ENCODE results near the gene SOX5.
A peak's percentile ranks its signal among the peaks of the same experiment; 100 is the strongest.
"Not testable (repeated sequence)": the region's sequence is repeated elsewhere in the genome, so short reads cannot be mapped to it uniquely, and the experiment has no call there.

SOX5 gene

GRCh38 chr12:23540572-23540971 lies 408.9 kb downstream of the SOX5 start:
- no peak overlapping the region for H3K4me3 ChIP-seq
- no peak overlapping the region for H3K4me2 ChIP-seq
- no peaks in the 10 kb centered on the region for H4K20me1 ChIP-seq
- H3K9ac ChIP-seq = no peak overlapping the region
- H3K4me1 ChIP-seq = peaks cover 5 to 17% (median 11%) of the 10 kb centered on the region in 10 experiments; a peak in 15 of 20 replicates
- no peaks in the 10 kb centered on the region for H3K27me3 ChIP-seq
- no peaks in the 10 kb centered on the region for H3K9me3 ChIP-seq (replicated peaks in 1 of 11)
- H3K36me3 ChIP-seq = no peaks in the 10 kb centered on the region
- TF ChIP-seq Cebpa-rat (IDR thresholded peaks at IDR 0.05) = no peak
- H3K27ac ChIP-seq = no peak overlapping the region

DNA sequence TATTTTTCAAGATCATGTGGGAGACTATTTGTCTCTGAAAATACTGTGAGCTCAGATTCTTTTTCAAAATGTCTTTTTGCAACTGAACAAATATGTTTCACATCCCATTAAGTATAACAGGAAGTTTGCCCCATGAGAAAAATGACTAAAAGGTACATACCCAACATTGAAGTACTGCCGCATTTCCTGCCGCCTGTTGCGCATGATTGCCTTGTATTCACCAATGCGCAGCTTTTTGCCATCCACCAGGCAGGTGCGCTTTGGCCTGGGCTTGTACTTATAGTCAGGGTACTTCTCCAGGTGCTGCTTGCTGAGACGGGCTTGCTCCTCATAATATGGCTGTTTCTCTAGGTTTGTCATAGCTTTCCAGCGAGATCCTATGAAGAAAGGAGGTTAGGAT lies 413.2 kb downstream of the SOX5 start:
- no peaks in the 10 kb centered on the region for H3K36me3 ChIP-seq
- H3K9me3 ChIP-seq (replicated peaks in 1 of 11) = peaks cover 0 to 5% (median 0%) of the 10 kb centered on the region in 11 experiments; a peak in 1 of 22 replicates
- H3K4me2 ChIP-seq = peak overlapping the region; percentile 6 to 69 (median 39); a peak in 17 of 22 replicates
- no peak overlapping the region for H3K4me3 ChIP-seq
- no peaks in the 10 kb centered on the region for H3K27me3 ChIP-seq
- no peak for TF ChIP-seq Cebpa-rat (IDR thresholded peaks at IDR 0.05)
- no peak overlapping the region for H3K27ac ChIP-seq
- no peaks in the 10 kb centered on the region for H4K20me1 ChIP-seq
- H3K9ac ChIP-seq = no peak overlapping the region
- peaks cover 5 to 50% (median 28%) of the 10 kb centered on the region in 10 experiments; a peak in 17 of 20 replicates for H3K4me1 ChIP-seq

DNA sequence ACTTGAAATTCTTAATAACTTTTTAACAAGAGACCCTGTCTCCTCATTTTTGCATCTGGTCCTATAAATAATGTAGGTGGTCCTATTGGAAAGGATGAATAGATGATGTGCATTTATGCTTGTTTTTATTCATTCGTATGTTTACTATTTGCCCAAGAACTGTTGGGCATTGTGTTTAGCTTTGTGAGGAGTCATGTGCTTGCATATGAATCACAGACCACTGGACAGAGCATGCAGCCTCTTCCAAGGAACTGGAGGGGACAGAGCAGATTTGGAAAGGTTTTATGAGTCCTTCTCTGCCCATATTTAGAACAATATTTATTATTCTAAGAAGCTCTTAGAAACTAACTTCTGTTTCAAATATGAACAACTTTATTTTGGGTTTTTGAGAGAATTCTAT lies 414.0 kb downstream of the SOX5 start:
- no peaks in the 10 kb centered on the region for H4K20me1 ChIP-seq
- no peak overlapping the region for H3K27ac ChIP-seq
- H3K9me3 ChIP-seq (replicated peaks in 1 of 11) = peaks cover 0 to 5% (median 0%) of the 10 kb centered on the region in 11 experiments; a peak in 1 of 22 replicates
- H3K27me3 ChIP-seq = no peaks in the 10 kb centered on the region
- H3K36me3 ChIP-seq = no peaks in the 10 kb centered on the region
- H3K9ac ChIP-seq = no peak overlapping the region
- peaks cover 5 to 56% (median 29%) of the 10 kb centered on the region in 10 experiments; a peak in 17 of 20 replicates for H3K4me1 ChIP-seq
- H3K4me3 ChIP-seq = no peak overlapping the region
- peak overlapping the region in 6 of 11 experiments; percentile 34 to 69 (median 54); a peak in 11 of 22 replicates for H3K4me2 ChIP-seq
- TF ChIP-seq Cebpa-rat (IDR thresholded peaks at IDR 0.05) = no peak

DNA sequence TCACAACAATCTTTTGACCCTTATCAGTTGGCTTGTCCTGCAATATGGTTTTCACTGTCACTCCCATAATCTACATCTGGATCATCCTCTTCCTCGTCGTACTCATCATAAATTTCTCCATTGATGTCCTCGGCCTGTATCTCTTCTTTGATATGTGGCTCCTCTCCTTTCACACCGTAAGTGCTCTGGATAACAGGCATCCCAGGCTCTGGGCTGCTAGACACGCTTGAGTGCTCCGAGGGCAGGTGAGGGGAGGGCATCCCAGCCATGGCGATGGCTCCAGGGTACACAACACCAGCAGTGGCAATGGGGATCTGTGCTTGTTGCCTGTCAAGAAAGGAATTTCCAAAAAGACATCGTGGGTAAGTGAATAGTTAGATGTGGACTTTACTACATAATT lies 415.3 kb downstream of the SOX5 start:
- H3K9me3 ChIP-seq (replicated peaks in 1 of 11) = peaks cover 0 to 5% (median 0%) of the 10 kb centered on the region in 11 experiments; a peak in 1 of 22 replicates
- H3K9ac ChIP-seq = no peak overlapping the region
- no peaks in the 10 kb centered on the region for H4K20me1 ChIP-seq
- H3K36me3 ChIP-seq = no peaks in the 10 kb centered on the region
- H3K4me1 ChIP-seq = peaks cover 5 to 53% (median 29%) of the 10 kb centered on the region in 10 experiments; a peak in 17 of 20 replicates
- H3K27me3 ChIP-seq = no peaks in the 10 kb centered on the region
- no peak overlapping the region for H3K4me3 ChIP-seq
- H3K4me2 ChIP-seq = peak overlapping the region in 2 of 11 experiments; percentile 47 to 65; a peak in 1 of 22 replicates
- TF ChIP-seq Cebpa-rat (IDR thresholded peaks at IDR 0.05) = no peak
- no peak overlapping the region for H3K27ac ChIP-seq

DNA sequence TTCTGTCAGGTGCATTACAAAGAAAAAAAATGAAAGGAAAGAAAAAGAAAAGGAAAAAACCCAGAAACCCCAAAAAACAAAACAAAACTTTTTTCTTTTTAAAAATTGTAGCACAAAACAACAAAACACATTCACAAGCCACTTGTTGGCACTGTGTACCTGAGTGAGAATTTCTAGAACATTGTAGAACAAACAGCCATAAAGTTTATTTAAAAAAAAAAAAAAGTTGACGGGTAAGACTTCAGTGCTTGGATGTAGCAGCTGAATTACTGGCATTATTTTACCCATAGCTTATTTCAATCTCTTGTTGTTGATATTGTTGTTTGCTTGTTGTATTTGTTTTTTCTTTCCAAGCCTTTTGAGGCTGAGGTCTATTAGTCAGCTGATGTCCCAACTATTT lies 415.8 kb downstream of the SOX5 start:
- no peak overlapping the region for H3K4me3 ChIP-seq
- H3K36me3 ChIP-seq = no peaks in the 10 kb centered on the region
- H3K4me2 ChIP-seq = peak overlapping the region in 6 of 11 experiments; percentile 47 to 65 (median 60); a peak in 8 of 22 replicates
- no peak overlapping the region for H3K9ac ChIP-seq
- no peaks in the 10 kb centered on the region for H4K20me1 ChIP-seq
- peaks cover 5 to 53% (median 29%) of the 10 kb centered on the region in 10 experiments; a peak in 17 of 20 replicates for H3K4me1 ChIP-seq
- H3K27ac ChIP-seq = no peak overlapping the region
- no peaks in the 10 kb centered on the region for H3K27me3 ChIP-seq
- no peak for TF ChIP-seq Cebpa-rat (IDR thresholded peaks at IDR 0.05)
- H3K9me3 ChIP-seq (replicated peaks in 1 of 11) = peaks cover 0 to 5% (median 0%) of the 10 kb centered on the region in 11 experiments; a peak in 1 of 22 replicates

DNA sequence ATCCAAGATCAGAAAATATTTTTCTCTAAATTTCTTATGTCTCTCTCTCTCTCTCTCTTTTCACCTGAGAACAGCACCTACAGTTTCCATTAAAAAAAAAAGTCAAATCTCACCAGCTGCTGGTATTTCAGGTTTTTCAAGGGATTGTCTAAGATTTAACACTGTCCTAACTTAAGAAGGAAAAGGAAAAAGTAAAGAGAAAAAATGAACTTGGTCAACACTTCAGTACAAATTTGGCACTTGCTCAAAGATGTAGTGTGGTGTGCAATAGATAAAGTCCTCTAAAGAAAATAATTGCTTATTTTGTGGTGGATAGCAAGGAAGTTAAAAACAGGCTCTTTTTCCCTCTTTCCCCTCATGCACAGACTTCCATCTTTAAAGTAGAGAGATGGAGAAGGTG lies 416.2 kb downstream of the SOX5 start:
- no peaks in the 10 kb centered on the region for H4K20me1 ChIP-seq
- no peak overlapping the region for H3K9ac ChIP-seq
- H3K4me2 ChIP-seq = peak overlapping the region in 9 of 11 experiments; percentile 2 to 65 (median 56); a peak in 14 of 22 replicates
- H3K4me3 ChIP-seq = no peak overlapping the region
- H3K27me3 ChIP-seq = no peaks in the 10 kb centered on the region
- H3K36me3 ChIP-seq = no peaks in the 10 kb centered on the region
- no peak overlapping the region for H3K27ac ChIP-seq
- H3K9me3 ChIP-seq (replicated peaks in 1 of 11) = peaks cover 0 to 5% (median 0%) of the 10 kb centered on the region in 11 experiments; a peak in 1 of 22 replicates
- TF ChIP-seq Cebpa-rat (IDR thresholded peaks at IDR 0.05) = no peak
- peaks cover 5 to 53% (median 29%) of the 10 kb centered on the region in 10 experiments; a peak in 17 of 20 replicates for H3K4me1 ChIP-seq

GRCh38 chr12:23528316-23528715 lies 421.2 kb downstream of the SOX5 start:
- no peak for TF ChIP-seq Cebpa-rat (IDR thresholded peaks at IDR 0.05)
- Histone ChIP-seq H3K9me3 (replicated peaks in 1 of 11) (peaks cover 0 to 6% (median 2%) of the 10 kb centered on the region in 11 experiments; a peak in 7 of 22 replicates), H3K27me3 (no peaks in the 10 kb centered on the region), H3K9ac (no peak overlapping the region), H3K4me2 (no peak overlapping the region), H3K36me3 (no peaks in the 10 kb centered on the region), H3K4me1 (peaks cover 0 to 23% (median 12%) of the 10 kb centered on the region in 10 experiments; a peak in 15 of 20 replicates), H4K20me1 (no peaks in the 10 kb centered on the region), H3K4me3 (no peak overlapping the region), H3K27ac (no peak overlapping the region)

GRCh38 chr12:23525450-23526072 lies 423.9 kb downstream of the SOX5 start:
- Histone ChIP-seq H3K9me3 (replicated peaks in 1 of 11) (peaks cover 0 to 6% (median 4%) of the 10 kb centered on the region in 11 experiments; a peak in 7 of 22 replicates), H4K20me1 (no peaks in the 10 kb centered on the region), H3K4me3 (no peak overlapping the region), H3K9ac (no peak overlapping the region), H3K36me3 (no peaks in the 10 kb centered on the region), H3K27me3 (no peaks in the 10 kb centered on the region), H3K4me2 (no peak overlapping the region), H3K27ac (no peak overlapping the region), H3K4me1 (peaks cover 0 to 1% (median 0%) of the 10 kb centered on the region in 10 experiments; a peak in 2 of 20 replicates)
- TF ChIP-seq Cebpa-rat (IDR thresholded peaks at IDR 0.05) = no peak

DNA sequence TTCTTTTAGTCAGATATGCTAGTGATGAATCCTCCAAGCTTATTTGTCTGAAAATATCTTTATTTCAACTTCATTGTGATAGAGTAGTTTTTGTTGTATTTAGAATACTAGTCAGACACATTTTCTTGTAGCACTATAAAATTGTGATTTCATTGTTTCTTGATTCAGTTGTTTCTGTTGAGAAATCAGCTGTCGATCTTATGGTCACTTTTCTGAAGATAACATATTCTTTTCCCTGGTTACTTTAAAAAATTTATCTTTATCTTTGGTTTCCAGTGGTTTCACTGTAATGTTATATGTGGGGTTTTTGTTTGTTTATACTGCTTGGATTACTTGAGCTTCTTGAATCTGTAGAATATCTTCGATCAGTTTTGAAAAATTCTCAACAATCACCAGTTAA lies 426.1 kb downstream of the SOX5 start:
- no peaks in the 10 kb centered on the region for H3K27me3 ChIP-seq
- no peaks in the 10 kb centered on the region for H3K36me3 ChIP-seq
- no peaks in the 10 kb centered on the region for H3K4me1 ChIP-seq
- no peak overlapping the region for H3K4me2 ChIP-seq
- H3K4me3 ChIP-seq = no peak overlapping the region
- H3K9ac ChIP-seq = no peak overlapping the region
- H4K20me1 ChIP-seq = no peaks in the 10 kb centered on the region
- no peak overlapping the region for H3K27ac ChIP-seq
- peaks cover 0 to 6% (median 4%) of the 10 kb centered on the region in 11 experiments; a peak in 7 of 22 replicates for H3K9me3 ChIP-seq (replicated peaks in 1 of 11)
- TF ChIP-seq Cebpa-rat (IDR thresholded peaks at IDR 0.05) = no peak

GRCh38 chr12:23519444-23519843 lies 430.0 kb downstream of the SOX5 start:
- H3K27me3 ChIP-seq; H3K9ac ChIP-seq; H4K20me1 ChIP-seq; H3K36me3 ChIP-seq; H3K9me3 ChIP-seq (replicated peaks in 1 of 11); H3K27ac ChIP-seq; H3K4me3 ChIP-seq; H3K4me2 ChIP-seq; H3K4me1 ChIP-seq: not testable (repeated sequence)

DNA sequence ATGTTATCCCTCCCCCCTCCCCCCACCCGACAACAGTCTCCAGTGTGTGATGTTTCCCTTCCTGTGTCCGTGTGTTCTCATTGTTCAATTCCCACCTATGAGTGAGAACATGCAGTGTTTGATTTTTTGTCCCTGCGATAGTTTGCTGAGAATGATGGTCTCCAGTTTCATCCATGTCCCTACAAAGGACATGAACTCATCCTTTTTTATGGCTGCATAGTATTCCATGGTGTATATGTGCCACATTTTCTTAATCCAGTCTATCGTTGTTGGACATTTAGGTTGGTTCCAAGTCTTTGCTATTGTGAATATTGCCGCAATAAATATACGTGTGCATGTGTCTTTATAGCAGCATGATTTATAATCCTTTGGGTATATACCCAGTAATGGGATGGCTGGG lies 433.7 kb downstream of the SOX5 start:
- H3K27ac ChIP-seq; H3K4me3 ChIP-seq; H3K36me3 ChIP-seq; H4K20me1 ChIP-seq; H3K9me3 ChIP-seq (replicated peaks in 1 of 11); H3K4me1 ChIP-seq; H3K9ac ChIP-seq; H3K27me3 ChIP-seq; H3K4me2 ChIP-seq: not testable (repeated sequence)
